ENCODE results near the gene SERGEF.

GRCh38 chr11:17783878-17784277 is 229.0 kb downstream of the SERGEF start:
- TF ChIP-seq CTCF (IDR thresholded peaks at IDR 0.05), result no peak
- no peak for TF ChIP-seq EP300 (IDR thresholded peaks at IDR 0.05)
- no peak for TF ChIP-seq POLR2A (IDR thresholded peaks at IDR 0.05)
- no peak for TF ChIP-seq POLR2AphosphoS5 (IDR thresholded peaks at IDR 0.05)
